Cerebellar cortex (tissue), 1 donor: Measurements from ENCODE around the gene KRT16.
"Not testable (repeated sequence)": the region's sequence is repeated elsewhere in the genome, so short reads cannot be mapped to it uniquely, and the experiment has no call there.

Source experiments
- DNase-seq: peaks from one replicate; pipeline ENCODE4 v3.0.0-alpha.2; 2015; ENCODE audit warnings: low spot score

The KRT16 gene

GRCh38 chr17:41614767-41615166 is 2.2 kb upstream of the KRT16 start:
- not testable (repeated sequence) for DNase-seq

DNA sequence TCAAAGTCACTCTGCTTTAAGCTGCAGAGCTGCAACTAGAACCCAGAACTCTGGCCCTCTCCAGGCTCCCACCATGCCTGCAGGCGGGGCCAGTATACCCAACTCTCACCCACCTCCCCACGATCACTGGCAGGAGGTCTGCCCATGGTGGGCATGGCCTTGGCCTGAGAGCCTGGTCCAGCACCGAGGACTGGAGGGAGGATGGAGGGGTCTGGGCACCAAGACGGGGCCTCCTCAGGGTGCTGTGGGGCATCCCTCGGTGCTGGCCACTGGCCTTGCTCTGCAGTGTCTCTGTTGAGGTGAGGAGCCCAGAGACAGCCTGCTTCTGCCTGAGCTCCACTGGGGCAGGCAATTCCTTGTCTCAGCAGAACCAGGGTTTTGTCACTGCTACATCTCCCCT is 1.5 kb upstream of the KRT16 start:
- DNase-seq, result no peak

GRCh38 chr17:41613277-41614082 is 913 bp upstream of the KRT16 start:
- no peak for DNase-seq

DNA sequence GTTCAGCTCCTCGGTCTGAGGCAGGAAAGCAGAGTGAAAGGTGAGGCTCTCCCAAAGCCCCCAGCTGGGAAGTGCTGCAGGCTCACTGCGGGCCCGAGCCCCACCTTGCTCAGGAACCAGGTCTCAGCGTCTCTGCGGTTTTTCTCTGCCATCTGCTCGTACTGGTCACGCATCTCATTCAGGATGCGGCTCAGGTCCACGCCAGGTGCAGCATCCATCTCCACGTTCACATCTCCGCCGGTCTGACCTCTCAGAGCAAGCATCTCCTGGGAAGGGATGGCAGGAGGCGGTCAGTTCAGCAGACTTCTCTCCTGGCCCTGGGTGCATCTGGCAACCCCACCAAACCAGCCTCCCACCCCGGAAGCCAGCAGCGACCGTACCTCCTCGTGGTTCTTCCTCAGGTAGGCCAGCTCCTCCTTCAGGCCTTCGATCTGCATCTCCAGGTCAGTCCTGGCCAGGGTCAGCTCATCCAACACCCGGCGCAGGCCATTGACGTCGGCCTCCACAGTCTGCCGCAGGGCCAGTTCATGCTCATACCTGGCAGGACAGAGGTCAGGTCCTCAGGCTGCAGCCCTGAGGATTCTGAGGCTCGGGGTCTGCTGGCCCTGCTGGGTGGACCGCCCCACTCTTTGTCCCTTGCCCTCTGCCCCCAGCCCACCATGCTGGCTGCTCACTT is 1.5 kb downstream of the KRT16 start:
- no peak for DNase-seq

- DNase-seq, result peak; percentile 5
These were observed 2.5 kb downstream of the KRT16 start for GRCh38 chr17:41610061-41610517.

DNA sequence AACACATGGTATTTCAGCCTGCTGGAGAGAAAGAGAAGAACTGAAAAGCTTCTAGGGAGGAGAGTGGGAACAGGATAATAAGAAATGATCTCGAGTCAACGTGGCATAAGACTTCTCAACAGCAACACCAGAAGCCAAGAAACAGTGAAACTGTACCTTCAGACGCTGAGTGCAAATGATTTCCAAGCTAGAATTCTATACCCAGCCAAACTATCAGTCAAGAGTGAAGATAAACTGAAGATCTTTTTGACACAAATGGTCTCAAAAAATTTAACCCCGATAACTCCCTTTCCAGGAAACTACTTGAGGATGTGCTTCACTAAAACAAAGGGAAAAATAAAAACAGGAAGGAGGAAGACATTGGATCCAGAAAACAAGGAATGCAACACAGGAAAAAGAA is 5.6 kb downstream of the KRT16 start:
- DNase-seq, result not testable (repeated sequence)

DNA sequence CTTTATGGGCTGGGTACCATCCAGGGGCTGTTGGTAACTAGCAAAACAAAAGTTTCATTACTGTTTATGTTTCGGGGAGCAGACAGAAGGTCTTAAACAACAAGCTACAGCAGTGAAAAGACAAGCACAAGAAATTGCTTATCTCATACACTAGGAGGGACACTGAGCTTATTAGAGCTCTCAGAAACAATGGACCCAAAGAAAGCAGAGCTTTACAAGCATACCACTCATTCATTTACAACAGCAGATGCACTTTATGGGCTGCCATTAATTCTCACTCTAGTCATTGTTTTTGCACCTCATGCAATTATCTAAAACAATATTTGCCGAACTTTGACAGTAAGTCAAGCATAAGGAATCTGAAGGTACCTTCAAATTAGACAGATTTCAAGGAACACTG is 10.0 kb downstream of the KRT16 start:
- DNase-seq, result no peak

DNA sequence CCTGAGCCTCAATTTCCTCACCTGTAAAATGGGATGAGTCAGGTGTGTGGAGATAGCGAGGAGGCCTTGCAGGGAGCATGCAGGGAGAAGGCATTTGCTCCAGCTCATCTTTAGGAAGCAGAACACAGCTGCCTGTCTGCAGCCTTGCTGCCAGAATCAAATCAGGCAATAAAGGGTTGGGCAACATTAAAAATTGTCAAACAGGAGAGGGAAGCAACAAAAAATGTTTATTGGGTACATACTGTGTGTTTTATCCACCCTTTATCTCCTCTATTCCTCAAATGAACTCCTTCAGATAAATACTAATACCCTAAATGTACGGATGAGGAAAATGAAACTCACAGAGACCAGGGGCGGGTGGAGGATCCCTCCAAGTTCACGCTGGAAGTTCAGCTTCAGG is 12.2 kb downstream of the KRT16 start:
- no peak for DNase-seq

DNA sequence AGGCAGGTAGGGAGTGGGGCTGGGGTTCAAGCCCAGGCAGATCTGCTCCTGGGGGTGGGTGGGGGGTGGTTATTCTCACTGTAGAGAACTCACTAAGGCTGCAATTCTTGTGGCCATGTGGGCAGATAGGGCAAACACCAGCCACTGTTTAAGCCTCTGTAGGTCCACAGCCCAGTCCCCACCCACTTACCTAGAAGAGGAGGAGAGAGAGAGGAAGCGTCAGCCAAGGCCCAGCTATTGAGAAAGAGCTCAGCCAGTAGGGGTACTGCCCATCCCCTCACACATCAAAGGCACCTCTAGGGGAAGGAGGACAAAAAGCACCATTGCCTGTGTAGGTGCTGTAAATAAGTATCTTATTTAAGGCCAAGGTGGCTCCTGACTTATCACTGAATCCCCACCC is 12.9 kb downstream of the KRT16 start:
- no peak for DNase-seq

GRCh38 chr17:41595585-41595984 is 17.0 kb downstream of the KRT16 start:
- no peak for DNase-seq

DNA sequence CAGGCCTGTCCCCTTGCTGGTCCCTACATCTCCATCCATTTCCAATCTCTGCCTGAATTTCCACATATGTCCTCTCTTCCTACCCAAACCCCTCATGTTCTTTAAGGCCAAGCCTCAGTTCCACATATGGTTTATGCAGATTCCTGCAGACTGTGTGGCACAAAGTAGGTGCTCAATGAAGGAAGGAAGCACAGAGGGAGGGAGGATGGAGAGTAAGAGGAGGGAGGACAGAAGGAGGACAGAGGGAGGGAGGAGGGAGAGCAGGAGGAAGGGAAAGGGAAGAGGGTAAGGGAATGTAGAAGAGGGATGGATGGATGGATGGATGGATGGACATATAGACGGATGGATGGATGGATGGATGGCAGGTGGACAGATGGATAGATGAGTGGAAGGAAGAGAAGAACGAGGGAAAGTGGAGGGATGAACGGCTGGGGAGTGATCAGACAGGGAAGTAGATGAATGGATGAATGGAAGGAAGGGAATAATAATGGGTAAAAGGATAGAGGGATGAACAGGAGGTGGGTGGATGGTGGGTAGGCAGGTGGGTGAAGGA is 18.1 kb downstream of the KRT16 start:
- no peak for DNase-seq

- DNase-seq, result no peak
These were observed 19.1 kb downstream of the KRT16 start for GRCh38 chr17:41593306-41593981.

DNA sequence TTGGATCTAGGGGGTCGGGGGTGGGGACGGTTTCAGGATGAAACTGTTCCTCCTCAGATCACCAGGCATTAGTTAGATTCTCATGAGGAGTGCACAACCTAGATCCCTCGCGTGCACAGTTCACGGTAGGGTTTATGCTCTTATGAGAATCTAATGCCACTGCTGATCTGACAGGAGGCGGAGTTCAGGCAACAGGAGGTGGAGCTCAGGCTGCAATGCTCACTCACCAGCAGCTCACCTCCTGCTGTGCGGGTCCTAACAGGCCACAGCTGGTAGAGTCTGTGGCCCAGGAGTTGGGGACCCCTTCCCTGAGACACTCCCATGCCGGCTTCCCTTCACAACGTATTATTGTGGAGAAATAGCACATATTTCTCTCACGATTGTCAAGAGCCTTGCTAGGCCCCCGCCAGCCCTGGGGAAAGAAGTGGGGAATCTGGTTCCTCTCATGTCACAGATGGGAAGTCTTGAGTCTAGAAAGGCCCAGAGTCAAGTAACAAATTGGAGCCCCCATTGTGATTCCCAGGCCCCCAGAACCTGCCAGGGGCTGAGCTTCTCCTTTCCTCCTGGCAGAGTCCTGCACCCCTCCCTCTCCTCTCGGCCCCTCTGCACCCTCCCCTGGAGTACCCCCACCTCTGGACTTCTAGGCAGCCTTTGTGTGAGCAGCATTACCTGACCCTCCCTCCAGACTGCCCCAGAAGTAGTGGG is 19.8 kb downstream of the KRT16 start:
- no peak for DNase-seq

GRCh38 chr17:41589301-41589700 is 23.3 kb downstream of the KRT16 start:
- DNase-seq, result no peak

DNA sequence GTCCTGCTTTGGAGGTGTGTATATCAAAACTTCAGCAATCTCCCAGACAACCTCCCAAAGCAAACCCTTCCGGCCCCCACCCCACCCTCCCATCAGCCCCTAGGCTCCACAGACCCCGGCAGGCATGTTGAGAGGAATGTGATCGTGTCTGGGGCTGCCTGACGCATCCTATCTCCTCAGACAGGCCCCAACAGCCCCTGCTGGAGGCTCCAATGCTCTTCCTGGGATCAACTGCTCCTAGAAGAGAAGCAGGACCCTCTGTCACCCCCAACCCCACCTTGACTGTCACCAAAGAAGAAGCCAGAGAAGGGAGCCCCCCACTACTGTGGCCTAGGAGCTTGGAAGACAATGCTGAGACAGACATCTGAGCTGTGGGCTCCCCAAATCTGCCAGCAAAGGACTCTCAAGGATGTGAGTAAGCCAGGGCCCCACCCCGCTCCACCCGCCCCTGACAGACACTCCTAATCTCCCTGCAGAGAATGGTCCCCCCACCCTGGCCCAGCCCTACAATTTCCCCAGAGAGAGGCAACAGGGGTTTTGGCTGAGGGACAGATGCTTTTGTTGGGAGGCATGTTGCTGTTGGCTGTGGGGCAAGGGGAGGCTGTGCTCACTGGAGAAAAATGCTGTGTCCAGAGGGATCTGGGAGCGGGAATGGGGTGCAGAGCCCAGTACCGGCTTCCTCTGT is 24.3 kb downstream of the KRT16 start:
- no peak for DNase-seq

- no peak for DNase-seq
These were observed 25.6 kb downstream of the KRT16 start, which contains the start of gene KRT14 for GRCh38 chr17:41586863-41587495. TSS of gene KRT14 (minus strand) at chr17:41586895. CDS start at chr17:41586834, 61 bp downstream.

GRCh38 chr17:41585301-41586056 is 27.1 kb downstream of the KRT16 start:
- no peak for DNase-seq

GRCh38 chr17:41584331-41584927 is 28.1 kb downstream of the KRT16 start:
- not testable (repeated sequence) for DNase-seq
